Stimulated activated CD8-positive, alpha-beta memory T cell treated with anti-CD3 and anti-CD28 coated beads, Interleukin-4, amount 100 ng/mL, for 24 hours (primary cell): ENCODE data around the gene C16orf92.
A peak's percentile ranks its signal among the peaks of the same experiment; 100 is the strongest.

Experiments
- DNase-seq: peaks from one replicate; pipeline ENCODE4 v3.0.0-alpha.2; 2020; ENCODE audit warnings: low read depth

The C16orf92 gene

GRCh38 chr16:30022887-30023286, at the start of gene C16orf92:
Gene C16orf92 (plus strand): TSS chr16:30023198. CDS start chr16:30023341, 143 bp downstream.
- DNase-seq: no peak

- peak; percentile 97 for DNase-seq
Observed at GRCh38 chr16:29973384-29974246, 49.4 kb upstream of the C16orf92 start, which contains the start of gene TAOK2. Gene TAOK2 (plus strand): TSS chr16:29973868. CDS start chr16:29977773, 3,905 bp downstream.

GRCh38 chr16:29974291-29975133, 48.5 kb upstream of the C16orf92 start:
- no peak for DNase-seq

GRCh38 chr16:29975134-29975538, 47.9 kb upstream of the C16orf92 start:
- no peak for DNase-seq

- DNase-seq: no peak
Observed at GRCh38 chr16:29975811-29976511, 47.0 kb upstream of the C16orf92 start.

- no peak for DNase-seq
Observed at GRCh38 chr16:29977063-29977825, 45.8 kb upstream of the C16orf92 start.

- no peak for DNase-seq
Observed at GRCh38 chr16:29978081-29978480, 44.9 kb upstream of the C16orf92 start.

- DNase-seq: no peak
Observed at GRCh38 chr16:29978564-29979270, 44.3 kb upstream of the C16orf92 start.

GRCh38 chr16:29982560-29983419, 40.2 kb upstream of the C16orf92 start:
- DNase-seq: no peak

GRCh38 chr16:29983420-29984136, 39.4 kb upstream of the C16orf92 start:
- DNase-seq: no peak

- no peak for DNase-seq
Observed at GRCh38 chr16:29984137-29984763, 38.7 kb upstream of the C16orf92 start.

GRCh38 chr16:29984764-29985147, 38.2 kb upstream of the C16orf92 start:
- no peak for DNase-seq

- no peak for DNase-seq
Observed at GRCh38 chr16:29985271-29985811, 37.7 kb upstream of the C16orf92 start.

GRCh38 chr16:29986231-29986630, 36.8 kb upstream of the C16orf92 start:
- no peak for DNase-seq

GRCh38 chr16:29986931-29987330, 36.1 kb upstream of the C16orf92 start:
- DNase-seq: no peak

GRCh38 chr16:29987371-29988085, 35.5 kb upstream of the C16orf92 start:
- DNase-seq: no peak

GRCh38 chr16:29988346-29989075, 34.5 kb upstream of the C16orf92 start:
- no peak for DNase-seq
